Nucleus accumbens (tissue), 56 donors: Measurements from ENCODE around the gene ALDH2.
"Not testable (repeated sequence)": the region's sequence is repeated elsewhere in the genome, so short reads cannot be mapped to it uniquely, and the experiment has no call there.

Source experiments
- DNase-seq, 56 donors: peaks; one replicate each; lab custom pipeline; 2025; lab: John Stamatoyannopoulos, UW

ALDH2 gene

GRCh38 chr12:111766608-111767361 lies at the start of gene ALDH2:
Gene ALDH2, plus strand, starts transcription at chr12:111766933. Its CDS starts 50 bp downstream, at chr12:111766983.
- peak in 52 of 56 donors; percentile 22 to 87 (median 66) for DNase-seq

DNA sequence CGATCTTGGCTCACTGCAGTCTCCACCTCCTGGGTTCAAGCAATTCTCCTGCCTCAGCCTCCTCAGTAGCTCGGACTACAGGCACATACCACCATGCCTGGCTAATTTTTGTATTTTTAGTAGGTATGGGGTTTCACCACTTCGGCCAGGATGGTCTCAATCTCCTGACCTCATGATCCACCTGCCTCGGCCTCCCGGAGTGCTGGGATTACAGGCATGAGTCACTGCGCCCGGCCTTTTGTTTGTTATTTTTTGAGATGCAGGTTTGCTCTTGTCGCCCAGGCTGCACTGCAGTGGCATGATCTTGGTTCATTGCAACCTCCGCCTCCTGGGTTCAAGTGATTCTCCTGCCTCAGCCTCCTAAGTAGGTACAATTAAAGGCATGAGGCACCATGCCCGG lies 47.4 kb upstream of the ALDH2 start:
- DNase-seq: not testable (repeated sequence)

- no peak for DNase-seq
These were observed 46.3 kb upstream of the ALDH2 start for GRCh38 chr12:111720457-111720856.

GRCh38 chr12:111723646-111724360 lies 42.9 kb upstream of the ALDH2 start:
- DNase-seq: not testable (repeated sequence)

DNA sequence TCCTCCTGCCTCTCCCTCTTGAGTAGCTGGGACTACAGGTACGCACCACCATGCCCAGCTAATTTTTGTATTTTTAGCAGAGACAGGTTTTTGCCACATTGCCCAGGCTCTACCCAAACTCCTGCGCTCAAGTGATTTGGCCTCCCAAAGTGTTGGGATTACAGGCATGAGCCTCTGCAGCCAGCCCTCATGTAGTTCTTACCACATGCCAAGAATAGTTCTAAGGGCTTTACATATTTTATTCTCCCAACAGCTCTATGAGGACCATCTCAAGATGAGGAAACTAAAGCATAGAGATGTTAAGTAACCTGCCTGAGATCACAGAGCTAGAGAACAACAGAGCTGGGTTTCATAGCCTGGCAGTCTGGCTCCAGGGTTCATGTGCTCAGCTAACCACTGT lies 37.9 kb upstream of the ALDH2 start:
- no peak for DNase-seq

GRCh38 chr12:111730420-111730819 lies 36.3 kb upstream of the ALDH2 start:
- DNase-seq: no peak

DNA sequence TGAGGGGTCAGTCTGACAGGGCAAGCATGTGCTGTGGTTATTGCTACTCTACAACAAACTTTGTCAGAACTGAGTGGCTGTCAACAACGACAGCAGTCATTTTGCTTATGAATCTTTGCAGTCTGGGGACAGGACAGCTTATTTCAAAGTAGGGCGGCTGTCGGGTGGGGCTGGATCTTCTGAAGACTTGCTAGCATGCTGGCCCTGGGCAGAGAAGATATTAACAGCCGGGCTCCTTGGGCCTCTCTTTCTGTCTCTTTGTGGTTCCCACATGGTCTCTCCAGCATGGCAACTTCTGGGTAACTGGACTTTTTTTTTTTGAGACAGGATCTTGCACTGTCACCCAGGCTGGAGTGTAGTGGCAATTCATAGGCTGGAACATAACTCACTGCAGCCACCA lies 33.9 kb upstream of the ALDH2 start:
- DNase-seq: no peak

GRCh38 chr12:111733340-111733915 lies 33.3 kb upstream of the ALDH2 start:
- no peak for DNase-seq

GRCh38 chr12:111739524-111739923 lies 27.2 kb upstream of the ALDH2 start:
- DNase-seq: not testable (repeated sequence)

DNA sequence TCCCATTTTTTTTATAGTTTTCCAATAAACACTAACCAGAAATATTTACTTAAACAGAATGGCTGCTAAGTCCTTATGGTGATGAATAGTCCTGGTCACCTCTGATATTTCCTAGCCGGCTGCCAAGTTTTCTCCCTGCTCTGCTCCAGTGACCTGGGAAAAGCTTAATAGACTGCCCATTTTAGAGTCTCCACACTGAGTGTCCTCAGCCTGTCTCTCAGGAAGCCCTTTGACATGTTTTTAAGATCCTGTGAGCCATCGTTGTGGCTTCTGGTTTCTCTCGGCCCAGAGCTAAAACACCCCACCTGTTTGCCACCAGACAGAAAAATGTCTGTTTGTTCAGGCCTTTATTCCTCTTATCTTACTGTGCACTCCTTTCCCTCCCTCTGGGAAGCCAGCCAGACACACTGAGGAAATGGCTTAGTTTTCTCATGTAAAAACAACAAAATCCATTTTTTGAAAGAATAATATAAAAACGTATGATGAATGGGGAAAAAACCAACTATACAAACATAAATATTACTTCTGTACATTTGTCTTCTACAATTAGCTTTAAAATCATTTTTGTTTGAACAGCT lies 25.4 kb upstream of the ALDH2 start:
- no peak for DNase-seq

DNA sequence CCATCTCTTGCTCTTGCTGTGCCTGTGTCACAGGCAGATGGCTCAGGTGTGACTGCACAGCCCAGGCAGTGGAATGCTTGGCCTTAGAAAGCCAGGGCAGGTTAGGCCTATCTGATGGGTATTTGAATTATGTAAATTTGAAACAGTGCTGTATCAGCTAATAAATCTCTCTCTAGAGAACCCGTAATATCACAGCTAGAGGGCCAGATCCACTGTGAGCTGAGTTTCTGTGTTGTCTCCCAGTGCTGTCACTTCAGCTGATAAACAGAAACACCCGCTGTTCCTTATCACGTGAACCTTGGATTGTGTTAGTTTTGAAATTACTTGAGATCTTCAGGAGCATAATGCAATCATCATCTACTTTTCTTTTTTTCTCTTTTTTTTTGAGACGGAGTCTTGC lies 21.5 kb upstream of the ALDH2 start:
- no peak for DNase-seq

- peak in 12 of 56 donors; percentile 6 to 47 (median 30) for DNase-seq
These were observed 19.4 kb upstream of the ALDH2 start for GRCh38 chr12:111747333-111747732.

DNA sequence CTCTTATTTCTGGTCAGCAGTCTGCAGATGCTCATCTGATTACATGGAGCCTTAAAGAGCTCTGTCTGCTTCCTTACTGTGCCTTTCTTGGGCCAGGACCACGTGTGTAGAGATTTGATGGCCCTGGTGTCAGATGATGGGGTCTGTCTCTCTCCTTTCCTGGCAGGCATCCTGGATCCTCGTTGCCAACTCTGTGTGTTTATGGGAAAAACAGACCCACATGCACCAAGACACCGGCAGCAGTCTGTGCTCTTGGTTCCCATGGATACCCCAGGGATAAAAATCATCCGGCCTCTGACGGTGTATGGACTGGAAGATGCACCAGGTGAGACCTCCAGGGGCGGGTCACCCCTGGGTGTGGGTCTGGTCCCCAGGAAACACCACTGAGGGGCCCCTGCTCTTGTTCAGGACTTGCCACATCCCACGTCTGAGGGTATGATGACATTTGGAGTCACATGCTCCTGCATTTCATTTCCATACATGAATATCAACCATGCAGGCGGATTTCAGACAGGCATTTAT lies 18.5 kb upstream of the ALDH2 start:
- peak in 14 of 56 donors; percentile 11 to 42 (median 26) for DNase-seq

DNA sequence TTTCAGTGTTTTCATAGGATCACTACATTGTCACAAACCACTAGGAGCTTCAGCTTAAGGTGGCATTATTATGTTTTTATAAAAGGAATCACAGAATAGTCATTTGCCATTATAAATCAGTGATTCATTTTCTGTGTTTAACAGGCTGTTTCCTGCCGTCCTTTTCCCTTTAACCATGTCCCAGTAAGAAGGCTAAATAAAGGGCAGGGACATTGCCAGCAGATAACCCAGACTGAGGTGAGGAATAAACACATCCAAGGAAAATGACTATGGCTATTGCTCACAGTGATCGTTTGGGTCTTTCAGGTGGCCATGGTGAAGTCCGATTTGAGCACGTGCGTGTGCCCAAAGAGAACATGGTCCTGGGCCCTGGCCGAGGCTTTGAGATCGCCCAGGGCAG lies 17.9 kb upstream of the ALDH2 start:
- DNase-seq: no peak

- no peak for DNase-seq
These were observed 17.3 kb upstream of the ALDH2 start for GRCh38 chr12:111749391-111749790.

- DNase-seq: peak in 36 of 56 donors; percentile 8 to 70 (median 30)
These were observed 13.4 kb upstream of the ALDH2 start for GRCh38 chr12:111753144-111753881.

GRCh38 chr12:111754671-111755070 lies 12.1 kb upstream of the ALDH2 start:
- peak in 21 of 56 donors; percentile 5 to 55 (median 22) for DNase-seq

GRCh38 chr12:111756196-111756595 lies 10.5 kb upstream of the ALDH2 start:
- no peak for DNase-seq

DNA sequence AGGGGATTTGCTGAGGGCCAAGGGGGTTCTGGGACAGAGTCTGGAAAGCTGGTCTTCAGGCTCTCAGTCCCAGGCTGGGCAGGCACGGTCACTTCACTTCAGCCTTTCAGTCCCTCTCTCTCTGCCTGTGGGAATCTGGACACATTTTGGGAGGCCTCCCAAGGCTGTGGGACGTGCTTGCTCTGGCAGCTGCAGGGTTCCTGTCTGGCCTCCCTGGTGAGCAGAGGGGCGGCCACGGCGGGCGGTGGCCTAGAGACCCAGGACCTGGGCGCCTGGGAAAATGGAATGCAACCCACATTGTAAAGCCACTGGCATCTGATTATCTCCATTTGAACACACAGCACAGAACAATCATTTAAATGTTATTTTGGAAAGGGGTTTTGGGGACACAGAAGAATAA lies 10.1 kb upstream of the ALDH2 start:
- peak in 3 of 56 donors; percentile 16 to 19 (median 17) for DNase-seq
